Body of pancreas (tissue), 4 donors: Measurements from ENCODE around the gene PHB1.

ENCODE experiments used
- POLR2A ChIP-seq, 3 donors: fragments of 450-650 bp; IDR thresholded peaks; one replicate each; pipeline ENCODE4 v1.6.1; 2016; ENCODE audit warnings: antibody characterized with exemption in 3 of 3, mild to moderate bottlenecking in 2 of 3
- TF ChIP-seq, protein P1 (sequence below), 7 experiments: fragments of 450-650 bp in 4 of 7; fragments of 200-600 bp in 3 of 7; sonication (generic) in 3 of 7; IDR thresholded peaks; one replicate each; pipeline ENCODE4 v1.5.1; 2016 to 2019; ENCODE audit warnings: antibody characterized with exemption in 7 of 7

DNA sequence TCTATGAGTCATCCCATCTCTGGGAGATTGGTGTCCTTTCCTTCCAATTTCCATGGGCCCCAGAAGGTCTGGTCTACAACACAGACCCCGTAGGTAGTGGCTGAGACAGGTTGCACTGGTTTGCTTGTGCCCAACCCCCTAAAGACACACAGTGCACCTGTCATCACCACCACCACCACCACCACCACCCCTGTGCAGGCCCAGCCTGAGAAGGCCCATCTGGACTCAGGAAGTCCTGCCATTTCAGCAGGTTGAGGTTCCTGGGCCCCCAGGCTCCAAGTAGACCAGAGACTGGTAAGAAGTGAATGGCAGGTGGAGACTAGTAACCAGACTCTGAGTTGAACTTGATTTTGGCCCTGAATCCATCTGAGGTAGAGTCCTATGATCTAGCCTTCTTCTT is 25.9 kb upstream of the PHB1 start:
- TF ChIP-seq, protein P1, sequence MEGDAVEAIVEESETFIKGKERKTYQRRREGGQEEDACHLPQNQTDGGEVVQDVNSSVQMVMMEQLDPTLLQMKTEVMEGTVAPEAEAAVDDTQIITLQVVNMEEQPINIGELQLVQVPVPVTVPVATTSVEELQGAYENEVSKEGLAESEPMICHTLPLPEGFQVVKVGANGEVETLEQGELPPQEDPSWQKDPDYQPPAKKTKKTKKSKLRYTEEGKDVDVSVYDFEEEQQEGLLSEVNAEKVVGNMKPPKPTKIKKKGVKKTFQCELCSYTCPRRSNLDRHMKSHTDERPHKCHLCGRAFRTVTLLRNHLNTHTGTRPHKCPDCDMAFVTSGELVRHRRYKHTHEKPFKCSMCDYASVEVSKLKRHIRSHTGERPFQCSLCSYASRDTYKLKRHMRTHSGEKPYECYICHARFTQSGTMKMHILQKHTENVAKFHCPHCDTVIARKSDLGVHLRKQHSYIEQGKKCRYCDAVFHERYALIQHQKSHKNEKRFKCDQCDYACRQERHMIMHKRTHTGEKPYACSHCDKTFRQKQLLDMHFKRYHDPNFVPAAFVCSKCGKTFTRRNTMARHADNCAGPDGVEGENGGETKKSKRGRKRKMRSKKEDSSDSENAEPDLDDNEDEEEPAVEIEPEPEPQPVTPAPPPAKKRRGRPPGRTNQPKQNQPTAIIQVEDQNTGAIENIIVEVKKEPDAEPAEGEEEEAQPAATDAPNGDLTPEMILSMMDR (IDR thresholded peaks at IDR 0.05): no peak
- no peak for TF ChIP-seq POLR2A (IDR thresholded peaks at IDR 0.05)
